GM23338 (cell line): ENCODE measurements around the gene TGFBI. TPM values are rescaled to one million over a fixed set of nuclear protein-coding genes. Genes with fewer than 3 reads are reported as not detected.

Source experiments
- ATAC-seq: fragments of 200-7000 bp; cut with Tn5 transposase; 3 replicates; pipeline ENCODE4 v1.9.1; 2020
- DNase-seq: peaks from one replicate; pipeline ENCODE4 v3.0.0-alpha.2; 2015; ENCODE audit warnings: low spot score
- H2AFZ ChIP-seq: fragments of 200-600 bp; sonication (generic); 2 replicates; pipeline ENCODE4 v1.8.0; 2016; ENCODE audit warnings: antibody characterized with exemption, mild to moderate bottlenecking, moderate library complexity
- H3F3A ChIP-seq: fragments of 200-600 bp; sonication (generic); replicated peaks from 2 replicates; pipeline ENCODE4 v1.8.0; 2017; ENCODE audit warnings: antibody characterized with exemption, mixed run types, low read depth
- H3K27ac ChIP-seq: fragments of 200-600 bp; sonication (generic); 2 replicates; pipeline ENCODE4 v1.6.1; 2016; ENCODE audit warnings: low read depth
- H3K27me3 ChIP-seq: fragments of 200-600 bp; sonication (generic); 2 replicates; pipeline ENCODE4 v1.8.0; 2016; ENCODE audit warnings: mild to moderate bottlenecking, mixed run types, moderate library complexity; ENCODE audit not compliant: insufficient read depth
- H3K36me3 ChIP-seq: fragments of 200-600 bp; sonication (generic); 2 replicates; pipeline ENCODE4 v1.8.0; 2016; ENCODE audit warnings: mild to moderate bottlenecking; ENCODE audit not compliant: insufficient read depth
- H3K4me1 ChIP-seq: fragments of 200-600 bp; sonication (generic); 2 replicates; pipeline ENCODE4 v1.8.0; 2016; ENCODE audit warnings: mild to moderate bottlenecking, moderate library complexity; ENCODE audit not compliant: insufficient read depth
- H3K4me2 ChIP-seq: fragments of 200-600 bp; sonication (generic); 2 replicates; pipeline ENCODE4 v1.7.1; 2017; ENCODE audit warnings: mixed run types
- H3K4me3 ChIP-seq: fragments of 200-600 bp; sonication (generic); 2 replicates; pipeline ENCODE4 v1.6.1; 2016; ENCODE audit warnings: mixed run types
- H3K79me2 ChIP-seq: fragments of 200-600 bp; sonication (generic); replicated peaks from 2 replicates; pipeline ENCODE4 v1.8.0; 2017; ENCODE audit warnings: mild to moderate bottlenecking; ENCODE audit not compliant: insufficient read depth
- H3K9me2 ChIP-seq: fragments of 200-600 bp; sonication (generic); 2 replicates; pipeline ENCODE4 v1.8.0; 2017; ENCODE audit not compliant: insufficient read depth
- H4K20me1 ChIP-seq: fragments of 200-600 bp; sonication (generic); replicated peaks from 2 replicates; pipeline ENCODE4 v1.8.0; 2017; ENCODE audit warnings: mild to moderate bottlenecking; ENCODE audit not compliant: insufficient read depth
- H3K27ac Mint-ChIP-seq: 2 replicates; pipeline ENCODE4 v1.8.0; 2020; ENCODE audit warnings: inconsistent platforms, mild to moderate bottlenecking, moderate library complexity, mixed read lengths
- H3K27me3 Mint-ChIP-seq: 3 replicates; pipeline ENCODE4 v1.8.0; 2022; ENCODE audit warnings: low read depth, mild to moderate bottlenecking, moderate library complexity, mixed read lengths, inconsistent platforms; ENCODE audit not compliant: insufficient read depth, poor library complexity
- H3K36me3 Mint-ChIP-seq: 3 replicates; pipeline ENCODE4 v1.8.0; 2021; ENCODE audit warnings: low read depth, mild to moderate bottlenecking, inconsistent platforms, moderate library complexity, mixed read lengths
- H3K4me1 Mint-ChIP-seq: 3 replicates; pipeline ENCODE4 v1.8.0; 2020; ENCODE audit warnings: mild to moderate bottlenecking, inconsistent platforms, mixed read lengths
- H3K4me3 Mint-ChIP-seq: 3 replicates; pipeline ENCODE4 v1.8.0; 2021; ENCODE audit warnings: moderate library complexity, mild to moderate bottlenecking, inconsistent platforms, mixed read lengths
- H3K9me3 Mint-ChIP-seq: 3 replicates; pipeline ENCODE4 v1.8.0; 2020; ENCODE audit warnings: moderate library complexity, mild to moderate bottlenecking, inconsistent platforms, mixed read lengths
- CREB1 ChIP-seq: fragments of 250-450 bp; sonication (Bioruptor Pico); IDR thresholded peaks from 2 replicates; pipeline ENCODE4 v1.5.0; 2020; ENCODE audit warnings: low read depth, mild to moderate bottlenecking, moderate library complexity
- NANOG ChIP-seq: IDR thresholded peaks from 2 replicates; pipeline ENCODE4 v1.6.1; 2016; ENCODE audit warnings: antibody characterized with exemption, borderline replicate concordance
- REST ChIP-seq: IDR thresholded peaks from one replicate; pipeline ENCODE4 v1.6.1; 2018; ENCODE audit warnings: antibody characterized with exemption; ENCODE audit not compliant: unreplicated experiment
- ZNF462 ChIP-seq: fragments of 250-450 bp; sonication (Bioruptor Pico); IDR thresholded peaks from 2 replicates; pipeline ENCODE4 v1.5.0; 2020; ENCODE audit warnings: mild to moderate bottlenecking, moderate library complexity
- polyA plus RNA-seq: library from polyadenylated mRNA; unstranded; fragments of >200 nt; fragmentation: Nextera tagmentation; extraction: Ambion mirVana; gene quantifications from 2 replicates; pipeline ENCODE4 v1.2.1, GENCODE V29; 2016
- total RNA-seq: library from RNA; depleted of rRNA; stranded (reverse); fragments of >200 nt; shearing (Covaris generic); gene quantifications from 2 replicates; pipeline ENCODE4 v1.2.3, GENCODE V29; 2014

TGFBI gene
- total and polyA plus RNA-seq, 2 experiments from 2014 or later = 8.9 to 9.4 TPM

- no peak for TF ChIP-seq ZNF462 (CRISPR knock-in tag)
- TF ChIP-seq REST = no peak
Observed at GRCh38 chr5:136012041-136012804, 16.6 kb upstream of the TGFBI start (continued).

GRCh38 chr5:136013559-136013958, 15.2 kb upstream of the TGFBI start:
- no peak overlapping the region for H3K27ac Mint-ChIP-seq
- no peak overlapping the region for H3K4me2 ChIP-seq
- no peaks in the 10 kb centered on the region for H3F3A ChIP-seq
- H3K27ac ChIP-seq = no peak overlapping the region
- DNase-seq (no peak), ATAC-seq (no peak)
- no peaks in the 10 kb centered on the region for H4K20me1 ChIP-seq
- peaks cover 17% of the 10 kb centered on the region; the same call in 1 of the 2 replicates for H3K9me2 ChIP-seq
- no peaks in the 10 kb centered on the region for H3K4me1 ChIP-seq
- H3K9me3 Mint-ChIP-seq = no peaks in the 10 kb centered on the region
- no peak overlapping the region for H3K4me3 ChIP-seq
- no peaks in the 10 kb centered on the region for H3K79me2 ChIP-seq
- no peaks in the 10 kb centered on the region for H3K4me1 Mint-ChIP-seq
- H3K36me3 ChIP-seq = no peaks in the 10 kb centered on the region
- H3K27me3 Mint-ChIP-seq = peaks cover under 1% of the 10 kb centered on the region
- no peak overlapping the region for H3K4me3 Mint-ChIP-seq
- H3K27me3 ChIP-seq = no peaks in the 10 kb centered on the region
- TF ChIP-seq CREB1 = no peak
- TF ChIP-seq NANOG = no peak
- H3K36me3 Mint-ChIP-seq = no peaks in the 10 kb centered on the region
- no peak overlapping the region for H2AFZ ChIP-seq
